DND-41 (cell line): ENCODE data around the gene TWF1.

ENCODE experiments used
- CTCF ChIP-seq: IDR thresholded peaks from 2 replicates; pipeline ENCODE4 v1.5.1; 2012; ENCODE audit warnings: borderline replicate concordance, low read length, moderate library complexity, mild to moderate bottlenecking; ENCODE audit not compliant: poor library complexity, severe bottlenecking; ENCODE audit errors: extremely low read depth
- EZH2 ChIP-seq: IDR thresholded peaks from 3 replicates; pipeline ENCODE4 v1.6.1; 2012; ENCODE audit warnings: borderline replicate concordance, low read depth, mild to moderate bottlenecking, moderate library complexity, low read length, inconsistent platforms; ENCODE audit not compliant: severe bottlenecking

GRCh38 chr12:43841253-43841652, 35.1 kb upstream of the TWF1 start:
- no peak for TF ChIP-seq CTCF
- no peak for TF ChIP-seq EZH2
